GM12873 (cell line): ENCODE data around the gene NPAS4.

Experiments
- TF ChIP-seq, protein P1 (sequence below): IDR thresholded peaks from 2 replicates; pipeline ENCODE4 v1.5.1; 2012; ENCODE audit warnings: low read depth, mild to moderate bottlenecking, moderate library complexity, low read length, control low read depth; ENCODE audit not compliant: insufficient read depth; ENCODE audit errors: missing control alignments

Gene NPAS4

DNA sequence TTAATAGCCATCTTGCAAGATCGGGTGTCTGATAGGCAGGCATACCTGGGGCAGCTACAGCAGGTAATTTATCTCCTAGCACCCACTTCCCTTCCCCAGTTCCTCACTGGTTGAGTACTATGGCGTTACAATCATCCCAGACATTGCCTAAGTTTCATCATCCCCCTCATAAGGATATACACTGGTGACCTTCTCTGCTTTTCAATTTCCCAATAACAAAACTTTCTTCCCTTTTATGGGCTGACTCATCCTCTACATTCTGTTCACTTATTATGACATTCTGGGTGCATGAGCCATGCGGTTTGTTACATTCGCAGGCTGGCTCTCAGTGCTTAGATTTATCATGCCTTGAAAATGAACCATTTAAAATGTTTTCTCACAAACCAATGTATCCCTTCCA lies 22.8 kb downstream of the NPAS4 start:
- TF ChIP-seq, protein P1, sequence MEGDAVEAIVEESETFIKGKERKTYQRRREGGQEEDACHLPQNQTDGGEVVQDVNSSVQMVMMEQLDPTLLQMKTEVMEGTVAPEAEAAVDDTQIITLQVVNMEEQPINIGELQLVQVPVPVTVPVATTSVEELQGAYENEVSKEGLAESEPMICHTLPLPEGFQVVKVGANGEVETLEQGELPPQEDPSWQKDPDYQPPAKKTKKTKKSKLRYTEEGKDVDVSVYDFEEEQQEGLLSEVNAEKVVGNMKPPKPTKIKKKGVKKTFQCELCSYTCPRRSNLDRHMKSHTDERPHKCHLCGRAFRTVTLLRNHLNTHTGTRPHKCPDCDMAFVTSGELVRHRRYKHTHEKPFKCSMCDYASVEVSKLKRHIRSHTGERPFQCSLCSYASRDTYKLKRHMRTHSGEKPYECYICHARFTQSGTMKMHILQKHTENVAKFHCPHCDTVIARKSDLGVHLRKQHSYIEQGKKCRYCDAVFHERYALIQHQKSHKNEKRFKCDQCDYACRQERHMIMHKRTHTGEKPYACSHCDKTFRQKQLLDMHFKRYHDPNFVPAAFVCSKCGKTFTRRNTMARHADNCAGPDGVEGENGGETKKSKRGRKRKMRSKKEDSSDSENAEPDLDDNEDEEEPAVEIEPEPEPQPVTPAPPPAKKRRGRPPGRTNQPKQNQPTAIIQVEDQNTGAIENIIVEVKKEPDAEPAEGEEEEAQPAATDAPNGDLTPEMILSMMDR, result no peak

DNA sequence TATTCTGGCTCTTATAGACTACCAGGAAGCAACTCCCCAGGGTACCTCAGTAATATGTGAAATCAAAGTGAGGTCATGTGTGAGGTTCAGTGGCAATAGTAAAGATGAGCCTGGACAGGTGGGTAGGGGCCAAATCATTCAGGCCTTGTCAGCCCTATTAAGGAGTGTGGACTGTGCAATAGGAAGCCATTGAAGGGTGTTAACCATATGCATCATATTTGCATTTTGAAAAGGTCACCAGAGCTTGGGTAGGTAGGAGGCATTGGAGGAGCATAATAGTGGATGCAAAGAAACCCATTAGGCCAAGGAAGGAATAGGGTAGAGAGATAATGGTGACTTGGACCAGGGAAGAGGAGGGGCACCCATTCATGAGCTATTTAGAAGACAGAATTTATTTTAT lies 26.2 kb downstream of the NPAS4 start:
- TF ChIP-seq, protein P1, result no peak

- TF ChIP-seq, protein P1, result no peak
These were observed 27.7 kb downstream of the NPAS4 start for GRCh38 chr11:66448523-66448922.

GRCh38 chr11:66450560-66450959 lies 29.7 kb downstream of the NPAS4 start:
- TF ChIP-seq, protein P1, result no peak

GRCh38 chr11:66451663-66452062 lies 30.8 kb downstream of the NPAS4 start:
- TF ChIP-seq, protein P1, result no peak

- TF ChIP-seq, protein P1, result no peak
These were observed 33.4 kb downstream of the NPAS4 start for GRCh38 chr11:66454247-66454646.

DNA sequence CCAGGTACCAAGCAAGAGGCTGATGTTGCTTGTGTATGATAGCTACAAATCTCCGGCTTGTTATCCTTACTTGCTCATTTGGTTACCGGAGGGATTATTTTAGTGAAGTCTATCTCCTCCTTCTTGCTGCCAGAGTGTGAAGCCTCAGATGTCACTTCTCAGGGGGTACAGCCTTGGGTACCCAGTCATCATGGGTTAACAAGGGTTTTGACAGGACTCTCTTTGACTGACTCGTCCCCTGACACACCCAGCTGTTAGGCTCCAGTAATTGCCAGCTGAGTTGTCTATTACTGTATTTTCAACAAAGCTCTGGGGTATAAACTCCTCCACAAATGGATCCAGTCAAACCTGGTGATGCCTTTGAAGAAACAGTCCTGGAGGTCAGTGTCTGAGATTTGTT lies 34.0 kb downstream of the NPAS4 start:
- TF ChIP-seq, protein P1, result no peak
